GM18861 (cell line): ENCODE measurements around the gene FBLIM1.

Source experiments
- ATAC-seq: cut with Tn5 transposase; IDR thresholded peaks from one replicate; pipeline ENCODE4 v1.9.1; 2021; ENCODE audit not compliant: unreplicated experiment

FBLIM1 gene

DNA sequence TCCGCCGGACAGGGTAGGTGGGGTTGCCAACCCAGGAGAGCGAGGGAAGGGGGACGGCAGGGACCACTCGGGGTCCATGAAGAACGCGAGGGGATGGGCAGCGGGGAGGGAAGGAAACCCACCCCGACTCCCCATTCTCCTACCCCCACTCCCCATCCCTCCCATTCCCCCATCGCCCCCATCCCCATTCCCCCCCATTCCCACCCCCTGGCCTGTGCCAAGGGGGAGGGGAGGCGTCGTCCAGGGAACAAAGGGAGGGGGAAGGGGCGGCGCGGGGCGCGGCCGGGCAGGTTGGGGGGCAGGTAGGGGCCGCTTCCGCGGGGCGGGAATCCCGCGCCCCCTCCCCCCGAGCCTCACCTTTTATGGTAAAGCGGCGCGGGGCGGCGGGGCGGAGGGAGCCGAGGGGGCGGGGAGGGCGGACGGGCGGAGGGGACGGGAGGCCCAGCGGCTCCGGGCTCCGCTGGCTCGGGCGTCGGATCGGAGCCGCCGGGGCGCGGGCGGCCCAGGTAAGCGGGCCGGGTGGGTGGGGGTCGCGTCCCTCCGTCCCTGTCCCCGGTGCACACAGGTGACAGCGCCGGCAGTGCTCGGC lies at the start of gene FBLIM1:
FBLIM1 (plus strand) TSS at position 453 of the 589 bp plus-strand sequence. CDS start 6,189 bp downstream, outside the sequence.
- no peak for ATAC-seq

DNA sequence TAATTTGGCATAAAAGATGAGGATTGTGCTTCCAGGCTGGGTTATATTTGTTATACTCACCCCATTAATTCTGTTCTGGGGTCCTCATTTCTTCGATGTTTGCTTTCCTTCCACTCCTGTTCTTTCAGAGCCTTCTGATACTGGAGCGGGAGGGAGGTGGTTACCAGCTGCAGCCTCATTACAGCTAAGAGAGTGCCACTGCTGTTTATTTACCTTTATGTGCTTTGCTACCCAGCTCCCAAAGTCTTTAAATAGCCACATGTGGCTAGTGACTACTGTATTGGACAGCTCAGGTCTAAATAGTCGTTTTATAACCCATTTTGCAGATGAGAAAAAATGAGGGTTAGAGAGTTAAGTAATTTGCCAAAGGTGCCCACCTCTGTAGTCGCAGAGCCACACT lies 49.4 kb upstream of the FBLIM1 start:
- ATAC-seq: no peak

DNA sequence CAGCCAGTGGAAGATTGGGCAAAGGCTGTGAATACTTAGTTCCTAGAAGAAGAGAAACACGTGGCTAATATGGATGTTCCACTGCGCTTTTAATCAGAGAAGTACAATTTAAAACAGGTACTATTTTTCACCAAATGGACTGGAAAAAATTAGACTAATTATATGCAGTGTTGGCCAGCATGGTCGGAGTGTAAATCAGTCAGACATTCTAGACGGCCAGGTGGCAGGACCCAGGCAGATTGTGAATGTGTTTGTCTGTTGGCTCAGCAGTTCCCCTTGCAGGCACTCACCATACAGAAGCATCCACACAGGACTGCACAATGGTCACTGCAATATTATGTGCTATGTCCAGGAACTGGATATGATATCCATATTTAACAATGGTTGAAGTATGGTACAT lies 46.4 kb upstream of the FBLIM1 start:
- ATAC-seq: no peak

DNA sequence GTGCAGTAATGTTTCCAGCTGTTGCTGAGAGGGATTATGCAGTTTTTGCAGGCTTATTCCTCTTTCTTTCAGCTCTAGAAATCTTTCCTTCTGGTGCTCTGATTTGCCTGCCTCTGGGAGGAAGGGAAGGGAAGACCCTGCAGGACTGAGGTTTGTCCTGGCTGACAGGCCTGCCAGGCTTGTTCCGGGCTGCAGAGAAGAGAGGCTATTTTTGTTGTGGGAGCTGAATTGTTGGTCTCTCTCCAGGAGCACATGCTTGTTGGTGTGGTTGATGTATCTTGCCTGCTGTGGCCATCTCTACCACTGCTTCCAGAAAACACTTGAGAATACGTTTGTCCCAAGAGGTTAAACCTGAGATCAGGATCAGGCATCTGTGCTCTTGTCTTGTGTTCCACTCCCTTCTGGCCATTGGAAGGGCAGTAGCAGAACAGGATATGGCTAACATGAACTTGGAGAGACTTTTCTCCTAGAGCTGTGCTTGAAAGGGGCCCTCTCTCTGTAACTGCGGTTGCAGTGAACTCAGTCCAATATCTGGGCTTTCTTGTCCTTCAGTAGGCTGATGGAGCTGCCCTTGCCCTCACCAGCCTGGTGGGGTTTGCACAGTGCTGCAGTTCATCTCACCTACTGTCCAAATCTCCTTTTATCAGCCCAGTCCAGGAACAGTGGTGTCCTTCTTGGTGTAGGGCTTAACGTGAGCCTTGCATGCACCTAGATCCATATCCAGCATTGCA lies 44.0 kb upstream of the FBLIM1 start:
- ATAC-seq: no peak

DNA sequence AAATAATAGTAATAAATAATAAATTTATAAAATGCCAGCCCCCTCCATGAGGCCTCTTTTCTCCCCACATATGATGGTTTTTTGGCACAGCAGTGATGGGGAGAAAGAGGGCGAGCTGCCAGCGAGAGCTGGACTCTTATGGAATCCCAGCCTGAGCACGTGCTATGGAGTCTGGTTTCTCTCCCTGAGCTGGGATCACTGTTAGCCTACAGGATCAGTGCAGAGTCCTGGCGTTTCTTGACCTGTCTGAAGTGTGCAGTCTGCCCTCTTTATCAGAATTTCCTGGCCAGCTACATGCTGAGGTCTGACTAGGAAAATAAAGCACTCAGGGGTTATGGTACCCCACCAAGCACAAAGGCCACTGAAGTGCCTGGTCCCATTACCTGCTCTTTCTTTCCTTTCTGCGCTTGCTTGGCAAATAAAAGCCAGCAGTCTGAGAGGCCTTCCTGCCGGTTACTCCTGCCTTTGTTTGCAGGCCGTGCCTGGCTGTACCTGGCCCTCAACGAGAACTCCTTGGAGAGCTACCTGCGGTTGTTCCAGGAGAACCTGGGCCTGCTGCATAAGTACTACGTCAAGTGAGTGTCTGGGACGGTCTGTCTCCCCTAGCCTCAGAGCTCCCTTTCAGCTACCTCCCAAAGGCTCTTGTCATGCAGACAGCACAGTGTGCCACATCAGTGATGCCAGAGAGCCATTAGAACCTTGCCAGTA lies 41.0 kb upstream of the FBLIM1 start:
- no peak for ATAC-seq

- no peak for ATAC-seq
Observed at GRCh38 chr1:15718199-15718601, 40.4 kb upstream of the FBLIM1 start.

GRCh38 chr1:15719381-15720120 lies 39.0 kb upstream of the FBLIM1 start:
- ATAC-seq: no peak

GRCh38 chr1:15720861-15721260 lies 37.7 kb upstream of the FBLIM1 start:
- no peak for ATAC-seq

DNA sequence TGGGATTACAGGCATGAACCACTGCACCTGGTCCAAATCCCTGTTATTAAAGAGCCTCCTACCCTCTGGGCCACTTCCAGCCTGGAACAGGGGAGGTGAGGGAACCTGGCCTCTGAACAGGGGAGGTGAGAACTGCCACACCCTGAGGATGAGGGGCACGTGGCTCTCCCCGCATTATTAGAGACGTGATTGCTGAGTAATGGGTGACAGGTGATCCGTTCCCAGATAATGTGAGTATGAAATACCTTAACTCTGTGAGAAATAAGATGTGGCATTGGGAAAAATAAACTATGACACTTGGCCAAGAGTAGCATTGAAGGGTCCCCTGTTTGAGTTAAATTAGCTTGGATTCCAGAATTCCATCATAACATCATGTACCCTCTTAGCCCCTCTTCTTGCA lies 36.2 kb upstream of the FBLIM1 start:
- no peak for ATAC-seq

DNA sequence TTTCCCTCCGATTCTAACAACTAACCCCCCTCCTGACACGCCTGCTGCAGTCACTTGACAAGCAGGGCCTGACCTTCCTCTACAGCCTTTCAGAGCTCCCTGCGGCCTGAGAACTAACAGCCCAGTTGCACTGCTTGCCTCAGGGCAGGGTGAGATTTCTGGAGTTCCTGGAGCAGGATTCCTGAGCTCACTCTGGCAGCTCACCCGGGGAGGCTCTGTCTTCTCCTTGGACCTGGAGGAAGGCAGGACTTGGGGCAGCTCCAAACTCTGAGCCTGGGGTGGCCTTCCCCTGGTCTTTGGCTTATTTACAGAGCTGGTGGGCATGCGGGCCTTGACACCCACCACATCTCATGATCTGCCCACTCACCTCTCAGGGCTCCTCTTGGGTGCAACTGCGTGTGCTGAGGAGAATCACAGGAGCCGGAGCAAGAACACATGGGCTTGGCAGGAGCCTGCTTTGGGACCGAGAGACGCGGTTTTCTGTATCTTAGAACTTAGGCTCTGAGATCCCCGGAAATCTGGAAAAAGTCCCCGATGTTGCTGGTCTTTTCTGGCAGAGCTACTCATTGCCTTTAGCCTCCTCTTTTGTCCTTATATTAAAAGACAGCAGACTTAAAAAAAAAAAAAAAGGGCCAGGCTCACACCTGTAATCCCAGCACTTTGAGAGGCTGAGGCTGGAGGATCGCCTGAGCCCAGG lies 35.6 kb upstream of the FBLIM1 start:
- no peak for ATAC-seq

DNA sequence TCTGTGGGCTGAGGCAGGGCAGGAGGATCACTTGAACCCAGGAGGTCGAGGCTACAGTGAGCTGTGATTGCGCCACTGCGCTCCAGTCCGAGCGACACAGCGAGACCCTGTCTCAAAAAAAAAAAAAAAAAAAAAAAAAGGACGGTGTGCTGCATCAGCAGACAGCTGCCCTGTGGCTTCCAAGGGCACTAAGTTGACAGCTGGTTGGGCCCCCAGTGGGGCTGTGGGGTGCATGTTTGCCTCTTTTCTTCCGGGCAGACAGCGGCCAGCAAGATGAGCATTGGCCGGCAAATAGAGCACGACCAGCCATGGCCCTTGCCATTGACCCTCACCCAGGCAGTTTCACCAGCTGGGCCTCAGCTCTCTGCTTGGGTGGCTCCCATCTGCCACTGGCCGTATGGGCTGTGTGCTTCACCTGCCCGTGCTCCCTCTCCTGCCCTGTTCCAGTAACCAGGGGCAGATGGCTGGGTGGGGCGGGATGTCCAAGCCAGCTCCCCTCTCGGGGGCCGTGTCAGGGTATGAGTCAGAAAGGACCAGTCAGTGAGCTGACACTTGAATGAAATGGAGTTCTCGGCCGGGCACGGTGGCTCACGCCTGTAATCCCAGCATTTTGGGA lies 34.9 kb upstream of the FBLIM1 start:
- ATAC-seq: no peak

DNA sequence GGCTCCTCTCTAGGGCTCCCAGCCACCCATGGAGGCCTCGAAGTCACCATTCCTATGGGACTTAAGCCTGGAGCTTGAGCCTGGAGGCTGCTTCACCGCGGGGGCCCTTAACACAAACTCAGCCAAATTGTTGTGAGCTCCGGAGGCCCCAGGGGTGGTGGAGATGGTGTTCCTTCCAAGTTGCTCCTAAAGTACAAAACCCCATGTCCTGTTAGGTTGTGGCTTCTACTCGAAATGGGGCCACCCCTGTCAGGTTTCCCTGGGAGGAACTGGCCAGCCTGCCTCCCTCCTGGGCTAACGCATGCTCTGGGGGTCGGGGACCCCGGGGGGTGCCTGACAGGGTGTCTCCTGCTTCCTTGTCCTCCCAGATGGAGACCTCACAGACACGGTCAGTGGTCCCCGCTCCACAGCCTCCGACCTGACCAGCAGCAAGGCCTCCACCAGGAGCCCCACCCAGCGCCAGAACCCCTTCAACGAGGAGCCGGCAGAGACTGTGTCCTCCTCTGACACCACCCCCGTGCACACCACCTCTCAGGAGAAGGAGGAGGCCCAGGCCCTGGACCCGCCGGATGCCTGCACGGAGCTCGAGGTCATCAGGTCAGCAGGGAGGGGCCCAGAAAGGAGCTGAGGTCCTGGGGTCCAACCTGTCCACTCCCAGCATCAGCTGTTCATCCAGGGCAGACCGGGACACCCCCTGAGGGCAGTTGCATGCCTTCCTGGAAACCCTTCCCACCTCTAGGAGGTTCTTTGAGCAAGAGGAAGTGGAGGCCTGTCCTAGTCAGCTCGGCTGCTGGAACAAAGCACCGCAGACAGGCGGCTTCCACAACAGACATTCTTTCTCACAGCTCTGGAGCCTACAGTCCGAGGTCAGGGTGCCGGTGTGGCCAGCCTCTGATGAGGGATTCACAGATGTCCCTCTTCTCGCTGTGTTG lies 33.4 kb upstream of the FBLIM1 start:
- ATAC-seq: no peak

GRCh38 chr1:15726508-15726907 lies 32.1 kb upstream of the FBLIM1 start:
- ATAC-seq: no peak

- no peak for ATAC-seq
Observed at GRCh38 chr1:15727021-15727420, 31.6 kb upstream of the FBLIM1 start.

DNA sequence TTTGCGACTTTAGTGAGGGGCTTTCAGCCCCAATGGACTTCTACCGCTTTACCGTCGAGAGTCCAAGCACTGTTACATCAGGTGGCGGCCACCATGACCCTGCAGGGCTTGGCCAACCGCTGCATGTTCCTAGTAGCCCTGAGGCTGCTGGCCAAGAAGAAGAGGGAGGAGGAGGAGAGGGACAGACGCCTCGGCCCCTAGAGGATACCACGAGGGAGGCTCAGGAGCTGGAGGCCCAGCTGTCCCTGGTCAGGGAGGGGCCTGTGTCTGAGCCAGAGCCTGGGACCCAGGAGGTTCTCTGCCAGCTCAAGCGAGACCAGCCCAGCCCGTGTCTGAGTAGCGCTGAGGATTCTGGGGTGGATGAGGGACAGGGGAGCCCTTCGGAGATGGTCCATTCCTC lies 31.2 kb upstream of the FBLIM1 start:
- ATAC-seq: no peak

DNA sequence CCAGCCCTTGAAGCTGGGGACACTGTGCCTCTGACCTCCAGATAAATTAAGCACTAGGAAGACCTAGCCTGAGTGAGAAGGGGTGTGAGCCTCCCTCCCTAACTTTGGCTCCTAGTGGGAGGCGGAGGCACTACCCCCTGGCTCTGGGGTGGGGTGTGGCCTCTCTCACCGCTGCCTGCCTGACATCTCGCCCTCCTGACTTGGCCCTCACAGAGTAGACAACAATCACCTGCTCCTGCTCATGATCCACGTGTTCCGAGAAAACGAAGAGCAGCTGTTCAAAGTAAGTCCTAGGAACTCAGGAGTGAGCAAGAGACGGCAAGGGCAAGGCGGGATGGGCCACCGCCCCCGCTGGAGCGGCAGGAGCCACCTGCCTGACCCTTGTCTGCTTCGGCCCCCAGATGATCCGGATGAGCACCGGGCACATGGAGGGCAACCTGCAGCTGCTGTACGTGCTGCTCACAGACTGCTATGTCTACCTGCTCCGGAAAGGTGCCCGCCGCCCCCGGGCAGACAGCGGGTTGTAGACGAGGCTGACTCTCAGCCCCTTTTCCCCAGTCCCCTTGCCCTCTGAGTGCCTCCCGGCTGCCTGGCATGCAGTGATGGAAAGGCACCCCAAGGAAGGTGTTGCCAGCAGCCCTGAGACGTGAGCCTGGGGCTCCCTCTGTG lies 30.6 kb upstream of the FBLIM1 start:
- no peak for ATAC-seq

GRCh38 chr1:15728937-15729657 lies 29.5 kb upstream of the FBLIM1 start:
- ATAC-seq: no peak

DNA sequence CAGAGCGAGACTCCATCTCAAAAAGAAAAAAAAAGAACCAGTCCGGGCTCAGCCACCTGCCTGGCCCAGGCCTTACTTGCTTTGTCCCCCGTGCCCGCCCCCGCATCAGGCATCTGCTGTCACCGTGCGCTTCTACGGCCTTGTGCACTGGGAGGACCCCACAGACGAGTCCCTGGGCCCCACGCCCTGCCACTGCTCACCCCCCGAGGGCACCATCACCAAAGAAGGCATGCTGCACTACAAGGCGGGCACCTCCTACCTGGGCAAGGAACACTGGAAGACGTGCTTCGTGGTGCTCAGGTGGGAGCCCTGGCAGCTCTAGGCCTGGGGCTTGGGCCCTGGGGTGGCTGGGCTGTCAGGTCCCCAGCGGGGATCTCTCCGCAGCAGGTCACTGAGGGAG lies 28.2 kb upstream of the FBLIM1 start:
- ATAC-seq: no peak
